Ovary (tissue), 9 donors: Measurements from ENCODE around the gene NME7. TPM values are rescaled to one million over a fixed set of nuclear protein-coding genes. Genes with fewer than 3 reads are reported as not detected.

Source experiments
- DNase-seq, 5 donors: peaks; one replicate each; pipeline ENCODE4 v3.0.0-alpha.2; 2019 to 2020
- H3K27ac ChIP-seq, 2 donors: fragments of 200-600 bp; one replicate each; pipeline versions ENCODE4 v1.5.1 to v1.8.0; 2019 to 2022
- H3K27me3 ChIP-seq: fragments of 200-600 bp; one replicate; pipeline ENCODE4 v1.8.0; 2022
- H3K36me3 ChIP-seq: fragments of 200-600 bp; sonication (generic); one replicate; pipeline ENCODE4 v1.5.1; 2019
- H3K4me1 ChIP-seq: one replicate; pipeline ENCODE4 v1.8.1; 2013; ENCODE audit warnings: mild to moderate bottlenecking, moderate library complexity; ENCODE audit not compliant: insufficient read depth
- H3K4me3 ChIP-seq: fragments of 200-600 bp; sonication (generic); one replicate; pipeline ENCODE4 v1.5.1; 2017
- H3K9me3 ChIP-seq, 2 donors: fragments of 200-600 bp in 1 of 2; sonication (generic) in 1 of 2; one replicate each; pipeline versions ENCODE4 v1.5.1 to v1.8.1; 2013 to 2019; ENCODE audit warnings: mild to moderate bottlenecking in 1 of 2, moderate library complexity in 1 of 2
- CTCF ChIP-seq, 3 donors: fragments of 450-650 bp in 2 of 3; fragments of 200-600 bp in 1 of 3; IDR thresholded peaks; one replicate each; pipeline versions ENCODE4 v1.5.1 to v1.8.0; 2016 to 2022; ENCODE audit warnings: antibody characterized with exemption in 3 of 3, mild to moderate bottlenecking in 1 of 3
- EP300 ChIP-seq: sonication (generic); formaldehyde crosslinking; IDR thresholded peaks from one replicate; pipeline ENCODE4 v1.6.1; 2017; ENCODE audit warnings: antibody characterized with exemption
- POLR2A ChIP-seq: fragments of 450-650 bp; IDR thresholded peaks from one replicate; pipeline ENCODE4 v1.6.1; 2017; ENCODE audit warnings: antibody characterized with exemption, mild to moderate bottlenecking, moderate library complexity
- whole genome bisulfite sequencing, 3 donors: extraction: QIAGEN DNeasy Blood & Tissue Kit in 1 of 3; methylation state at CpG; one replicate each; pipeline versions ENCODE4 v1.1.5 to v1.1.7; 2013 to 2017; 5-methylcytosine and 5-hydroxymethylcytosine counted together
- intact Hi-C, 4 donors: fragments of 100-400 bp; cut with DNase I; formaldehyde crosslinking; loops; one replicate each; pipeline versions ENCODE4 v1.11.0 to v1.15.1; 2022 to 2023
- polyA plus RNA-seq, 2 donors: library from polyadenylated mRNA; stranded (reverse); fragments of 200-250 nt in 1 of 2; fragments of 350-450 nt in 1 of 2; fragmentation: Illumina TruSeq in 1 of 2; extraction: RNeasy Lipid Tissue Mini Kit (QIAGEN cat#74804) in 1 of 2; gene quantifications; one replicate each; pipeline ENCODE4 v1.2.3, GENCODE V29; 2013 to 2014
- total RNA-seq, 7 donors: library from RNA; depleted of rRNA in 2 of 7; stranded (reverse); fragments of >200 nt in 2 of 7; fragmentation: NEBNext Ultra II Directional in 3 of 7; extraction: Animal tissue kit (Norgen Biotek cat#: 25700) in 3 of 7; gene quantifications; one replicate each; pipeline versions ENCODE4 v1.1.0 to v1.2.4, GENCODE V29; 2016 to 2023
- donor health status: DM: no; HTN: no; CAD: no; lungs with moderate emphysema.
- donor health status: DM: no; HTN: no; CAD: no.
- donor health status: Bipolar disorder and iron deficiency.
- donor health status: DM: yes; HTN: yes; CAD: no.
- donor health status: DM: no; HTN: no; CAD: no.
- donor health status: DM: yes; HTN: yes; CAD: no.

The NME7 gene
- total and polyA plus RNA-seq, 9 donors, result 14.2 to 30.0 (median 18.4) TPM

GRCh38 chr1:169161496-169162194, 206.0 kb downstream of the NME7 start:
- H3K27ac ChIP-seq, result peak overlapping the region; percentile 37 to 62
- intact Hi-C loops, result no loop called here
- DNase-seq, result no peak

GRCh38 chr1:169160845-169161495, 206.6 kb downstream of the NME7 start:
- peak in 3 of 5 donors; percentile 56 to 62 (median 60) for DNase-seq
- H3K36me3 ChIP-seq, result no peaks in the 10 kb centered on the region
- H3K4me1 ChIP-seq, result peaks cover 5% of the 10 kb centered on the region
- peak overlapping the region; percentile 18 to 62 for H3K27ac ChIP-seq
- no peaks in the 10 kb centered on the region for H3K9me3 ChIP-seq
- no peaks in the 10 kb centered on the region for H3K27me3 ChIP-seq
- intact Hi-C loops, result no loop called here
- TF ChIP-seq POLR2A (no peak), CTCF (IDR thresholded peaks at IDR 0.05) (no peak), EP300 (no peak)
- H3K4me3 ChIP-seq, result no peak overlapping the region
- 11 to 20% (median 15%) methylated on average over 3 of the region's 3 CpGs for WGBS, 3 donors

More at GRCh38 chr1:169161496-169162194, 206.0 kb downstream of the NME7 start:
- Histone ChIP-seq H3K4me1 (peaks cover 5% of the 10 kb centered on the region), H3K4me3 (no peak overlapping the region), H3K36me3 (no peaks in the 10 kb centered on the region), H3K27me3 (no peaks in the 10 kb centered on the region), H3K9me3 (no peaks in the 10 kb centered on the region)
- TF ChIP-seq POLR2A (no peak), EP300 (no peak), CTCF (IDR thresholded peaks at IDR 0.05) (no peak)
- WGBS, 3 donors, result 78 to 91% (median 80%) methylated on average over 4 of the region's 4 CpGs

GRCh38 chr1:169156580-169156979, 211.0 kb downstream of the NME7 start:
- Histone ChIP-seq H3K4me1 (peaks cover 5% of the 10 kb centered on the region), H3K27me3 (no peaks in the 10 kb centered on the region), H3K27ac (no peak overlapping the region), H3K4me3 (no peak overlapping the region), H3K36me3 (no peaks in the 10 kb centered on the region), H3K9me3 (no peaks in the 10 kb centered on the region)
- TF ChIP-seq POLR2A (no peak), EP300 (no peak), CTCF (IDR thresholded peaks at IDR 0.05) (no peak)
- DNase-seq, result no peak
- 81 to 97% (median 81%) methylated on average over 3 of the region's 3 CpGs for WGBS, 3 donors
- intact Hi-C loops, result no loop called here

- no peak overlapping the region for H3K4me3 ChIP-seq
- TF ChIP-seq POLR2A, result no peak
- no peak for TF ChIP-seq CTCF (IDR thresholded peaks at IDR 0.05)
- no peak for TF ChIP-seq EP300
- 0 to 96% (median 92%) methylated on average over 1 of the region's 1 CpG for WGBS, 3 donors
- no peak overlapping the region for H3K27ac ChIP-seq
- no peaks in the 10 kb centered on the region for H3K9me3 ChIP-seq
- intact Hi-C loops, result no loop called here
- no peak for DNase-seq
- H3K27me3 ChIP-seq, result no peaks in the 10 kb centered on the region
- no peaks in the 10 kb centered on the region for H3K36me3 ChIP-seq
- no peaks in the 10 kb centered on the region for H3K4me1 ChIP-seq
Observed at GRCh38 chr1:169155675-169156074, 211.9 kb downstream of the NME7 start.
